Measurements from ENCODE around the gene NOTO.

DNA sequence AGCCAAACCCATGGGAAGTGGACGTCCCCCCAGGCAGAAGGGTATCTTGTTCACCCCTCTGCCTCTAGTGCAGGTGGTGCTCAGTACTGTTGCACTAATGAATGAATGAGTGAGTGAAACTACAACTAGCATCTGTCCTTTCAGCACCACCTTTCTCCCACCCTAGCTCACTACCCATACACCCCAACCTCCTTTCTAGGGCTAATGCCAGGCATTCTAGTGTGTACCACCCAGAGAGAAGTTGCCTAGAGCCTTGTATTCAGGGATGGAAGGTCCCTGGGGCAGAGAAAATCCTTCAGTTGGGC lies 54.2 kb downstream of the NOTO start:
- no peak for TF ChIP-seq POLR2A (IDR thresholded peaks at IDR 0.05)
- TF ChIP-seq, protein P1, sequence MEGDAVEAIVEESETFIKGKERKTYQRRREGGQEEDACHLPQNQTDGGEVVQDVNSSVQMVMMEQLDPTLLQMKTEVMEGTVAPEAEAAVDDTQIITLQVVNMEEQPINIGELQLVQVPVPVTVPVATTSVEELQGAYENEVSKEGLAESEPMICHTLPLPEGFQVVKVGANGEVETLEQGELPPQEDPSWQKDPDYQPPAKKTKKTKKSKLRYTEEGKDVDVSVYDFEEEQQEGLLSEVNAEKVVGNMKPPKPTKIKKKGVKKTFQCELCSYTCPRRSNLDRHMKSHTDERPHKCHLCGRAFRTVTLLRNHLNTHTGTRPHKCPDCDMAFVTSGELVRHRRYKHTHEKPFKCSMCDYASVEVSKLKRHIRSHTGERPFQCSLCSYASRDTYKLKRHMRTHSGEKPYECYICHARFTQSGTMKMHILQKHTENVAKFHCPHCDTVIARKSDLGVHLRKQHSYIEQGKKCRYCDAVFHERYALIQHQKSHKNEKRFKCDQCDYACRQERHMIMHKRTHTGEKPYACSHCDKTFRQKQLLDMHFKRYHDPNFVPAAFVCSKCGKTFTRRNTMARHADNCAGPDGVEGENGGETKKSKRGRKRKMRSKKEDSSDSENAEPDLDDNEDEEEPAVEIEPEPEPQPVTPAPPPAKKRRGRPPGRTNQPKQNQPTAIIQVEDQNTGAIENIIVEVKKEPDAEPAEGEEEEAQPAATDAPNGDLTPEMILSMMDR (IDR thresholded peaks at IDR 0.05 in 4 of 5, conservative IDR thresholded peaks at IDR 0.05 in 1 of 5) = no peak
